Trophoblast cell (in vitro differentiated cells and primary cell): ENCODE measurements around the gene TMPRSS3.

Experiments used
- DNase-seq, 2 donors: peaks; one replicate each; pipeline ENCODE4 v3.0.0-alpha.2; 2016
- H2AFZ ChIP-seq: 2 replicates; pipeline ENCODE4 v1.6.1; 2013; ENCODE audit warnings: low read length, moderate library complexity, mild to moderate bottlenecking; ENCODE audit not compliant: insufficient read depth, poor library complexity
- H2AK5ac ChIP-seq: 2 replicates; pipeline ENCODE4 v1.6.1; 2013; ENCODE audit warnings: mild to moderate bottlenecking, low read length
- H2BK120ac ChIP-seq: 2 replicates; pipeline ENCODE4 v1.6.1; 2013; ENCODE audit warnings: low read length, mild to moderate bottlenecking, moderate library complexity; ENCODE audit not compliant: insufficient read depth, poor library complexity
- H2BK12ac ChIP-seq: 2 replicates; pipeline ENCODE4 v1.6.1; 2013; ENCODE audit warnings: mild to moderate bottlenecking, low read length, moderate library complexity
- H2BK5ac ChIP-seq: 2 replicates; pipeline ENCODE4 v1.6.1; 2013; ENCODE audit warnings: low read length, low read depth, moderate library complexity, mild to moderate bottlenecking; ENCODE audit not compliant: poor library complexity
- H3K14ac ChIP-seq: 2 replicates; pipeline ENCODE4 v1.6.1; 2013; ENCODE audit warnings: mild to moderate bottlenecking, low read length
- H3K18ac ChIP-seq: 2 replicates; pipeline ENCODE4 v1.6.1; 2013; ENCODE audit warnings: mild to moderate bottlenecking, low read length
- H3K23ac ChIP-seq: 2 replicates; pipeline ENCODE4 v1.6.1; 2013; ENCODE audit warnings: low read length
- H3K27ac ChIP-seq: 2 replicates; pipeline ENCODE4 v1.5.1; 2013; ENCODE audit warnings: low read depth, mild to moderate bottlenecking, inconsistent platforms, low read length, moderate library complexity
- H3K27me3 ChIP-seq: 2 replicates; pipeline ENCODE4 v1.6.1; 2013; ENCODE audit warnings: inconsistent platforms, mild to moderate bottlenecking, low read length, moderate library complexity; ENCODE audit not compliant: insufficient read depth
- H3K36me3 ChIP-seq, 2 experiments: 1 replicate in 1 of 2; 2 replicates in 1 of 2; pipeline ENCODE4 v1.6.1; 2013; ENCODE audit warnings: low read length in 2 of 2, mild to moderate bottlenecking in 2 of 2, moderate library complexity in 1 of 2; ENCODE audit not compliant: insufficient read depth in 2 of 2, control insufficient read depth in 1 of 2
- H3K4ac ChIP-seq: 2 replicates; pipeline ENCODE4 v1.6.1; 2013; ENCODE audit warnings: low read depth, mild to moderate bottlenecking, low read length, moderate library complexity
- H3K4me1 ChIP-seq, 2 experiments: 1 replicate in 1 of 2; 2 replicates in 1 of 2; pipeline ENCODE4 v1.6.1; 2013; ENCODE audit warnings: low read length in 2 of 2, mild to moderate bottlenecking in 2 of 2, moderate library complexity in 1 of 2; ENCODE audit not compliant: insufficient read depth in 2 of 2, control insufficient read depth in 1 of 2
- H3K4me2 ChIP-seq: 2 replicates; pipeline ENCODE4 v1.6.1; 2013; ENCODE audit warnings: inconsistent platforms, mild to moderate bottlenecking, low read length, moderate library complexity
- H3K4me3 ChIP-seq: 2 replicates; pipeline ENCODE4 v1.5.1; 2013; ENCODE audit warnings: mild to moderate bottlenecking, low read depth, low read length, inconsistent platforms
- H3K79me1 ChIP-seq: one replicate; pipeline ENCODE4 v1.6.1; 2013; ENCODE audit warnings: low read length
- H3K79me2 ChIP-seq: 2 replicates; pipeline ENCODE4 v1.6.1; 2013; ENCODE audit warnings: low read length, mild to moderate bottlenecking; ENCODE audit not compliant: control insufficient read depth, insufficient read depth, poor library complexity
- H3K9ac ChIP-seq: 2 replicates; pipeline ENCODE4 v1.6.1; 2013; ENCODE audit warnings: mild to moderate bottlenecking, low read length
- H3K9me3 ChIP-seq: 2 replicates; pipeline ENCODE4 v1.6.1; 2013; ENCODE audit warnings: low read depth, mild to moderate bottlenecking, control low read depth, inconsistent platforms, low read length; ENCODE audit not compliant: insufficient read depth
- H4K12ac ChIP-seq: 2 replicates; pipeline ENCODE4 v1.6.1; 2013; ENCODE audit warnings: low read depth, mild to moderate bottlenecking, low read length, moderate library complexity
- H4K8ac ChIP-seq: 2 replicates; pipeline ENCODE4 v1.6.1; 2013; ENCODE audit warnings: low read depth, mild to moderate bottlenecking, low read length, moderate library complexity
- H4K91ac ChIP-seq: one replicate; pipeline ENCODE4 v1.6.1; 2013; ENCODE audit warnings: low read depth, mild to moderate bottlenecking, low read length, moderate library complexity
- WGBS: extraction: QIAGEN DNeasy Blood & Tissue Kit; methylation state at CpG from one replicate; pipeline ENCODE4 v1.1.7; 2013; ENCODE audit warnings: missing lambda C conversion rate; ENCODE audit not compliant: insufficient read length, insufficient coverage; ENCODE audit errors: extremely low coverage; 5-methylcytosine and 5-hydroxymethylcytosine counted together

Gene TMPRSS3

GRCh38 chr21:42400525-42400924 lies 4.7 kb upstream of the TMPRSS3 start:
- no peaks in the 10 kb centered on the region for H3K79me1 ChIP-seq
- no peaks in the 10 kb centered on the region for H3K36me3 ChIP-seq
- H3K27me3 ChIP-seq, result no peaks in the 10 kb centered on the region
- whole genome bisulfite sequencing, result no CpG with 5 or more reads among the region's 4 CpGs
- no peak overlapping the region for H3K4me2 ChIP-seq
- no peak overlapping the region for H3K14ac ChIP-seq
- H4K12ac ChIP-seq, result no peak overlapping the region
- no peak overlapping the region for H3K9ac ChIP-seq
- H3K23ac ChIP-seq, result no peak overlapping the region
- no peak overlapping the region for H3K4ac ChIP-seq
- H3K9me3 ChIP-seq, result peaks cover 2% of the 10 kb centered on the region
- no peak overlapping the region for H2BK120ac ChIP-seq
- H3K18ac ChIP-seq, result no peak overlapping the region
- H3K27ac ChIP-seq, result no peak overlapping the region
- no peaks in the 10 kb centered on the region for H3K79me2 ChIP-seq
- no peak overlapping the region for H3K4me3 ChIP-seq
- H3K4me1 ChIP-seq, result no peaks in the 10 kb centered on the region
- no peak overlapping the region for H2AFZ ChIP-seq
- no peak overlapping the region for H2BK5ac ChIP-seq
- H4K8ac ChIP-seq, result no peak overlapping the region
- DNase-seq, result no peak
- H4K91ac ChIP-seq, result no peak overlapping the region
- H2BK12ac ChIP-seq, result no peak overlapping the region
- no peak overlapping the region for H2AK5ac ChIP-seq

GRCh38 chr21:42398436-42399028 lies 2.7 kb upstream of the TMPRSS3 start:
- Histone ChIP-seq H3K9ac (peak overlapping the region; percentile 11), H3K18ac (no peak overlapping the region), H2BK5ac (no peak overlapping the region), H3K4me1 (no peaks in the 10 kb centered on the region), H4K12ac (no peak overlapping the region), H3K27ac (no peak overlapping the region), H2AK5ac (no peak overlapping the region), H2BK12ac (no peak overlapping the region), H3K4me2 (no peak overlapping the region), H3K23ac (no peak overlapping the region), H3K79me1 (no peaks in the 10 kb centered on the region), H3K9me3 (no peaks in the 10 kb centered on the region), H2BK120ac (no peak overlapping the region), H3K14ac (no peak overlapping the region), H4K8ac (no peak overlapping the region), H3K27me3 (no peaks in the 10 kb centered on the region), H3K4me3 (no peak overlapping the region), H3K4ac (no peak overlapping the region), H2AFZ (no peak overlapping the region), H4K91ac (no peak overlapping the region), H3K79me2 (no peaks in the 10 kb centered on the region), H3K36me3 (no peaks in the 10 kb centered on the region)
- WGBS, result no CpG with 5 or more reads among the region's 12 CpGs
- no peak for DNase-seq

GRCh38 chr21:42397746-42398394 lies 2.0 kb upstream of the TMPRSS3 start:
- Histone ChIP-seq H2BK12ac (no peak overlapping the region), H3K4me2 (no peak overlapping the region), H3K4me3 (no peak overlapping the region), H3K79me1 (no peaks in the 10 kb centered on the region), H3K27me3 (no peaks in the 10 kb centered on the region), H3K18ac (no peak overlapping the region), H2AK5ac (no peak overlapping the region), H3K36me3 (no peaks in the 10 kb centered on the region), H3K23ac (no peak overlapping the region), H3K79me2 (no peaks in the 10 kb centered on the region), H4K8ac (no peak overlapping the region), H2AFZ (no peak overlapping the region), H3K4ac (no peak overlapping the region), H2BK120ac (no peak overlapping the region), H4K91ac (no peak overlapping the region), H3K9ac (no peak overlapping the region), H2BK5ac (no peak overlapping the region), H4K12ac (no peak overlapping the region), H3K14ac (no peak overlapping the region), H3K27ac (no peak overlapping the region), H3K4me1 (no peaks in the 10 kb centered on the region), H3K9me3 (no peaks in the 10 kb centered on the region)
- WGBS, result no CpG with 5 or more reads among the region's 14 CpGs
- no peak for DNase-seq

GRCh38 chr21:42396799-42397745 lies 1.2 kb upstream of the TMPRSS3 start:
- Histone ChIP-seq H3K14ac (no peak overlapping the region), H2AFZ (no peak overlapping the region), H3K9ac (no peak overlapping the region), H3K23ac (no peak overlapping the region), H3K4ac (no peak overlapping the region), H3K18ac (no peak overlapping the region), H3K27ac (no peak overlapping the region), H3K9me3 (no peaks in the 10 kb centered on the region), H3K4me1 (no peaks in the 10 kb centered on the region), H3K4me2 (no peak overlapping the region), H3K36me3 (no peaks in the 10 kb centered on the region), H2AK5ac (no peak overlapping the region), H3K79me1 (no peaks in the 10 kb centered on the region), H4K12ac (no peak overlapping the region), H4K91ac (no peak overlapping the region), H4K8ac (no peak overlapping the region), H3K79me2 (no peaks in the 10 kb centered on the region), H3K4me3 (no peak overlapping the region), H2BK120ac (no peak overlapping the region), H3K27me3 (no peaks in the 10 kb centered on the region), H2BK12ac (no peak overlapping the region), H2BK5ac (no peak overlapping the region)
- WGBS, result no CpG with 5 or more reads among the region's 19 CpGs
- no peak for DNase-seq
